Body of pancreas (tissue), 4 donors: ENCODE measurements around the gene ASXL1.

ENCODE experiments used
- CTCF ChIP-seq, 7 experiments: fragments of 450-650 bp in 4 of 7; fragments of 200-600 bp in 3 of 7; sonication (generic) in 3 of 7; IDR thresholded peaks; one replicate each; pipeline ENCODE4 v1.5.1; 2016 to 2019; ENCODE audit warnings: antibody characterized with exemption in 7 of 7
- POLR2A ChIP-seq, 3 donors: fragments of 450-650 bp; IDR thresholded peaks; one replicate each; pipeline ENCODE4 v1.6.1; 2016; ENCODE audit warnings: antibody characterized with exemption in 3 of 3, mild to moderate bottlenecking in 2 of 3

DNA sequence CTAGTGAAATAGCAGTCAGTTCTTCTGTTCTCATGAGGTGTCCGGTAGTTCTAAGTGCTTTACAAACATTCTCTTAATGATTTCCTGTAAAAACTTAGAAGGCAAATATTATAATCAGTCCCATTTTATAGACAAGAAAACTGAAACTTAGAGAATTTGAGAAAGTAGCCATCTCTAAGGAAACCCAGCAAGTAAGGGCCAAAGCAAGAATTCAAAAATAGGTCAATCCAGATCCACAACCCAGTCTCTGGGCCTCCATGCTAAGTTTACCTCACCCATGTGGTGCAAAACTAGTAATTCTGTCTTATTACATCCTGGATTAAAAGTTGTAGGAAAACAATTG is 27.6 kb upstream of the ASXL1 start:
- TF ChIP-seq CTCF (IDR thresholded peaks at IDR 0.05) (no peak), POLR2A (IDR thresholded peaks at IDR 0.05) (no peak)
